Mammary epithelial cell (primary cell): ENCODE results near the gene ACAA2.

Experiments used
- EZH2 ChIP-seq: IDR thresholded peaks from 2 replicates; pipeline ENCODE4 v1.6.1; 2012; ENCODE audit warnings: low read length, inconsistent platforms, borderline replicate concordance
- TF ChIP-seq, protein P1 (sequence below), 2 donors: IDR thresholded peaks in 1 of 2; conservative IDR thresholded peaks in 1 of 2; 2 replicates each; pipeline ENCODE4 v1.5.1; 2011 to 2012; ENCODE audit warnings: inconsistent platforms in 2 of 2, low read length in 2 of 2, mild to moderate bottlenecking in 2 of 2, control low read depth in 1 of 2, low read depth in 1 of 2; ENCODE audit not compliant: insufficient read depth in 1 of 2; ENCODE audit errors: extremely low read depth in 1 of 2

DNA sequence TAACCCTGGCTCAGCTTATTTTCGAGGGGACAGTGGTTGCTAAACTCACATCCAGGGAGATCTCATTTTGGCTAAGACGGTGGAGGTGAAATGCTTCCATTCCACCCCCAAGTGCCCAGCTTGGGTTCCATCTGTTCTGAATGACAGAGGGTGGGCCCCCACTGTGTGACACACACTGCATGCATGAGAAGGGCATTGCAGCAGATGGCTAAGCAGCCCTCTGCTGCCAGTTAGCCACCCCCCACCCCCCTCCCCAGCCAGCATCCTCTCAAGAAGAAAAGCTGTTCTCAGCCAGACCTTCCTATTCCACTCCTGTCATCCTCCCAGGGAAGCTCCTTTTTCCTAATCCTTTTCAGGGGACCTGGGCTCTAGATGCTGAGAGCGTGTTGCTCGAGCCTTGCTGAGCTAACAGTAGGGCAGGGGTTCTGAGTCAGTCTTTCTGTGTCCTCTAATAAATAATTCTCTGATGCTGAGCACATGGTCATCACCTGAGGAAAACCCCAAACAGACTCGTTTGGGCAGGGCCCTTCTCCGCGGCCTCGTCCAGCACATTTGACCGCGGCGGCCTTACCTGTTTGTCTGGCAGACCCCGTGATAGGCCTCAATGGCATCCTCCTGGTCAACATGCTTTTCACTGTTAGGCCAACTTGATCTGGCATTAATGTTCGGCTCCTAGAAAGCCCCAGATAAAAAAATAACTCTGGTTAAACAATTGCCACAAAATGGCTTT, 49.5 kb upstream of the ACAA2 start:
- TF ChIP-seq EZH2 = no peak
- TF ChIP-seq, protein P1, sequence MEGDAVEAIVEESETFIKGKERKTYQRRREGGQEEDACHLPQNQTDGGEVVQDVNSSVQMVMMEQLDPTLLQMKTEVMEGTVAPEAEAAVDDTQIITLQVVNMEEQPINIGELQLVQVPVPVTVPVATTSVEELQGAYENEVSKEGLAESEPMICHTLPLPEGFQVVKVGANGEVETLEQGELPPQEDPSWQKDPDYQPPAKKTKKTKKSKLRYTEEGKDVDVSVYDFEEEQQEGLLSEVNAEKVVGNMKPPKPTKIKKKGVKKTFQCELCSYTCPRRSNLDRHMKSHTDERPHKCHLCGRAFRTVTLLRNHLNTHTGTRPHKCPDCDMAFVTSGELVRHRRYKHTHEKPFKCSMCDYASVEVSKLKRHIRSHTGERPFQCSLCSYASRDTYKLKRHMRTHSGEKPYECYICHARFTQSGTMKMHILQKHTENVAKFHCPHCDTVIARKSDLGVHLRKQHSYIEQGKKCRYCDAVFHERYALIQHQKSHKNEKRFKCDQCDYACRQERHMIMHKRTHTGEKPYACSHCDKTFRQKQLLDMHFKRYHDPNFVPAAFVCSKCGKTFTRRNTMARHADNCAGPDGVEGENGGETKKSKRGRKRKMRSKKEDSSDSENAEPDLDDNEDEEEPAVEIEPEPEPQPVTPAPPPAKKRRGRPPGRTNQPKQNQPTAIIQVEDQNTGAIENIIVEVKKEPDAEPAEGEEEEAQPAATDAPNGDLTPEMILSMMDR (conservative IDR thresholded peaks at IDR 0.05 in 1 of 2, IDR thresholded peaks at IDR 0.05 in 1 of 2; ENCODE audit: extremely low read depth in 1 of 2, insufficient read depth in 1 of 2, low read depth in 1 of 2, low read length in 2 of 2) = no peak
